ENCODE results near the gene LRG1. TPM values are rescaled to one million over a fixed set of nuclear protein-coding genes. Genes with fewer than 3 reads are reported as not detected.
A peak's percentile ranks its signal among the peaks of the same experiment; 100 is the strongest.

Gene LRG1
- total RNA-seq, 2 donors from 2014 or later, result 11.6 to 31.8 TPM

- DNase-seq (no peak), ATAC-seq (no peak)
- intact Hi-C loops (cut with DNase I, micrococcal nuclease), result no loop called here
Observed at GRCh38 chr19:4503825-4504170, 36.0 kb downstream of the LRG1 start.

GRCh38 chr19:4503132-4503824, 36.6 kb downstream of the LRG1 start:
- DNase-seq (no peak), ATAC-seq (no peak)

GRCh38 chr19:4502282-4503131, 37.3 kb downstream of the LRG1 start:
- intact Hi-C loops (cut with DNase I, micrococcal nuclease), result no loop called here
- DNase-seq, result no peak
- no peak for ATAC-seq

More at GRCh38 chr19:4503132-4503824, 36.6 kb downstream of the LRG1 start:
- intact Hi-C loops (cut with DNase I, micrococcal nuclease), result no loop called here

GRCh38 chr19:4501691-4502090, 38.1 kb downstream of the LRG1 start:
- ATAC-seq, result no peak

GRCh38 chr19:4500841-4501591, 38.8 kb downstream of the LRG1 start:
- DNase-seq, result no peak
- intact Hi-C loops (cut with DNase I, micrococcal nuclease), result no loop called here
- ATAC-seq, result no peak

More at GRCh38 chr19:4501691-4502090, 38.1 kb downstream of the LRG1 start:
- intact Hi-C loops (cut with DNase I, micrococcal nuclease), result no loop called here
- no peak for DNase-seq

- DNase-seq, result no peak
- intact Hi-C loops (cut with DNase I, micrococcal nuclease), result no loop called here
- ATAC-seq, result no peak
Observed at GRCh38 chr19:4499855-4500254, 40.0 kb downstream of the LRG1 start.

- intact Hi-C loops (cut with DNase I, micrococcal nuclease), result no loop called here
- ATAC-seq (no peak), DNase-seq (no peak)
Observed at GRCh38 chr19:4499318-4499717, 40.5 kb downstream of the LRG1 start.

- intact Hi-C loops (cut with DNase I, micrococcal nuclease), result no loop called here
- DNase-seq (no peak), ATAC-seq (no peak)
Observed at GRCh38 chr19:4498694-4499093, 41.1 kb downstream of the LRG1 start.

GRCh38 chr19:4497770-4498389, 42.0 kb downstream of the LRG1 start:
- intact Hi-C loops (cut with DNase I, micrococcal nuclease), result no loop called here

GRCh38 chr19:4496304-4496703, 43.5 kb downstream of the LRG1 start:
- intact Hi-C loops (cut with DNase I, micrococcal nuclease), result no loop called here
- ATAC-seq, result no peak
- DNase-seq, result no peak

More at GRCh38 chr19:4497770-4498389, 42.0 kb downstream of the LRG1 start:
- no peak for ATAC-seq
- DNase-seq, result no peak

GRCh38 chr19:4495471-4495870, 44.4 kb downstream of the LRG1 start:
- DNase-seq (peak in 1 of 2 donors; percentile 41), ATAC-seq (peak; percentile 88)
- intact Hi-C loops (cut with DNase I, micrococcal nuclease), result no loop called here

- intact Hi-C loops (cut with DNase I, micrococcal nuclease), result no loop called here
- no peak for ATAC-seq
- no peak for DNase-seq
Observed at GRCh38 chr19:4494691-4495064, 45.2 kb downstream of the LRG1 start.

- DNase-seq (no peak), ATAC-seq (no peak)
- intact Hi-C loops (cut with DNase I, micrococcal nuclease), result no loop called here
Observed at GRCh38 chr19:4493929-4494690, 45.7 kb downstream of the LRG1 start.

GRCh38 chr19:4493104-4493928, 46.5 kb downstream of the LRG1 start:
- intact Hi-C loops (cut with DNase I, micrococcal nuclease), result no loop called here
- ATAC-seq (no peak), DNase-seq (no peak)

- intact Hi-C loops (cut with DNase I, micrococcal nuclease), result no loop called here
- no peak for ATAC-seq
- DNase-seq, result no peak
Observed at GRCh38 chr19:4492337-4493103, 47.3 kb downstream of the LRG1 start.

GRCh38 chr19:4491446-4491845, 48.4 kb downstream of the LRG1 start:
- DNase-seq, result no peak
- ATAC-seq, result no peak
- intact Hi-C loops (cut with DNase I, micrococcal nuclease), result no loop called here

- intact Hi-C loops (cut with DNase I, micrococcal nuclease), result no loop called here
- no peak for ATAC-seq
- DNase-seq, result no peak
Observed at GRCh38 chr19:4488496-4488895, 51.3 kb downstream of the LRG1 start.

Data from left colon (tissue), 2 donors.